HG03439 (cell line): Measurements from ENCODE around the gene LSM14B.
"Not testable (repeated sequence)": the region's sequence is repeated elsewhere in the genome, so short reads cannot be mapped to it uniquely, and the experiment has no call there.

Experiments used
- ATAC-seq: cut with Tn5 transposase; IDR thresholded peaks from one replicate; pipeline ENCODE4 v1.9.1; 2021; ENCODE audit warnings: mild to moderate bottlenecking, moderate library complexity; ENCODE audit not compliant: unreplicated experiment

Gene LSM14B

GRCh38 chr20:62121776-62122653, at the start of gene LSM14B:
TSS of gene LSM14B (plus strand) at chr20:62122475. CDS start at chr20:62122667, 192 bp downstream.
- ATAC-seq: peak; percentile 83

GRCh38 chr20:62073323-62073722, 49.0 kb upstream of the LSM14B start:
- ATAC-seq: no peak

- no peak for ATAC-seq
Measured at GRCh38 chr20:62079166-62079565, 43.1 kb upstream of the LSM14B start.

GRCh38 chr20:62080249-62080990, 41.9 kb upstream of the LSM14B start:
- ATAC-seq: no peak

- ATAC-seq: no peak
Measured at GRCh38 chr20:62083312-62083711, 39.0 kb upstream of the LSM14B start.

- ATAC-seq: not testable (repeated sequence)
Measured at GRCh38 chr20:62084224-62084623, 38.1 kb upstream of the LSM14B start.

- ATAC-seq: no peak
Measured at GRCh38 chr20:62085206-62085605, 37.1 kb upstream of the LSM14B start.

GRCh38 chr20:62087227-62087626, 35.0 kb upstream of the LSM14B start:
- no peak for ATAC-seq

- no peak for ATAC-seq
Measured at GRCh38 chr20:62087632-62088031, 34.6 kb upstream of the LSM14B start.

GRCh38 chr20:62088258-62089127, 33.8 kb upstream of the LSM14B start:
- ATAC-seq: no peak

GRCh38 chr20:62089393-62089792, 32.9 kb upstream of the LSM14B start:
- ATAC-seq: no peak

GRCh38 chr20:62096421-62097380, 25.6 kb upstream of the LSM14B start:
- ATAC-seq: no peak

- no peak for ATAC-seq
Measured at GRCh38 chr20:62097881-62098407, 24.3 kb upstream of the LSM14B start.

- no peak for ATAC-seq
Measured at GRCh38 chr20:62101078-62101477, 21.2 kb upstream of the LSM14B start.

- no peak for ATAC-seq
Measured at GRCh38 chr20:62103508-62104233, 18.6 kb upstream of the LSM14B start.

GRCh38 chr20:62104234-62104789, 18.0 kb upstream of the LSM14B start:
- ATAC-seq: no peak

- ATAC-seq: no peak
Measured at GRCh38 chr20:62104791-62105345, 17.4 kb upstream of the LSM14B start.

- ATAC-seq: no peak
Measured at GRCh38 chr20:62105592-62105991, 16.7 kb upstream of the LSM14B start.
